NT2/D1 (cell line): Measurements from ENCODE around the gene SLCO3A1.

ENCODE experiments used
- SUZ12 ChIP-seq: IDR thresholded peaks from 2 replicates; pipeline ENCODE4 v1.6.1; 2011; ENCODE audit not compliant: insufficient read length, insufficient read depth; ENCODE audit errors: extremely low read depth
- YY1 ChIP-seq: IDR thresholded peaks from 2 replicates; pipeline ENCODE4 v1.6.1; 2011; ENCODE audit not compliant: insufficient read length, insufficient read depth

- TF ChIP-seq SUZ12 (no peak), YY1 (no peak)
Measured at GRCh38 chr15:92079647-92080255, 226.2 kb downstream of the SLCO3A1 start.
